IMR-90 (cell line): ENCODE results near the gene XPR1.

ENCODE experiments used
- CEBPB ChIP-seq: IDR thresholded peaks from 2 replicates; pipeline ENCODE4 v1.6.1; 2012; ENCODE audit warnings: low read depth, low read length, improper control_type of control experiment
- CHD1 ChIP-seq: IDR thresholded peaks from 2 replicates; pipeline ENCODE4 v1.6.1; 2012; ENCODE audit warnings: low read depth, low read length, improper control_type of control experiment
- MAZ ChIP-seq: IDR thresholded peaks from 2 replicates; pipeline ENCODE4 v1.6.1; 2012; ENCODE audit warnings: low read depth, mild to moderate bottlenecking, low read length, improper control_type of control experiment, moderate library complexity, borderline replicate concordance
- MXI1 ChIP-seq: IDR thresholded peaks from 2 replicates; pipeline ENCODE4 v1.6.1; 2012; ENCODE audit warnings: low read depth, mild to moderate bottlenecking, low read length, moderate library complexity, borderline replicate concordance
- POLR2A ChIP-seq: IDR thresholded peaks from 2 replicates; pipeline ENCODE4 v1.6.1; 2012; ENCODE audit warnings: mild to moderate bottlenecking, low read depth, low read length
- RCOR1 ChIP-seq: IDR thresholded peaks from 2 replicates; pipeline ENCODE4 v1.6.1; 2012; ENCODE audit warnings: mild to moderate bottlenecking, low read length, improper control_type of control experiment; ENCODE audit not compliant: insufficient replicate concordance
- RFX5 ChIP-seq: IDR thresholded peaks from 2 replicates; pipeline ENCODE4 v1.8.0; 2012; ENCODE audit warnings: low read depth, mild to moderate bottlenecking, low read length, moderate library complexity
- SMC3 ChIP-seq: fragments of 150-350 bp; IDR thresholded peaks from 2 replicates; pipeline ENCODE4 v1.6.1; 2016; ENCODE audit warnings: low read depth, mild to moderate bottlenecking, antibody characterized with exemption, low read length, moderate library complexity
- TF ChIP-seq, protein P1 (sequence below): conservative IDR thresholded peaks from 2 replicates; pipeline ENCODE4 v1.5.1; 2012; ENCODE audit warnings: mild to moderate bottlenecking, low read depth, low read length, improper control_type of control experiment

GRCh38 chr1:180930687-180931086 lies 298.9 kb downstream of the XPR1 start:
- TF ChIP-seq SMC3 (no peak), MAZ (no peak), POLR2A (no peak), MXI1 (no peak), CHD1 (no peak), RFX5 (no peak), CEBPB (no peak), RCOR1 (no peak)
- TF ChIP-seq, protein P1, sequence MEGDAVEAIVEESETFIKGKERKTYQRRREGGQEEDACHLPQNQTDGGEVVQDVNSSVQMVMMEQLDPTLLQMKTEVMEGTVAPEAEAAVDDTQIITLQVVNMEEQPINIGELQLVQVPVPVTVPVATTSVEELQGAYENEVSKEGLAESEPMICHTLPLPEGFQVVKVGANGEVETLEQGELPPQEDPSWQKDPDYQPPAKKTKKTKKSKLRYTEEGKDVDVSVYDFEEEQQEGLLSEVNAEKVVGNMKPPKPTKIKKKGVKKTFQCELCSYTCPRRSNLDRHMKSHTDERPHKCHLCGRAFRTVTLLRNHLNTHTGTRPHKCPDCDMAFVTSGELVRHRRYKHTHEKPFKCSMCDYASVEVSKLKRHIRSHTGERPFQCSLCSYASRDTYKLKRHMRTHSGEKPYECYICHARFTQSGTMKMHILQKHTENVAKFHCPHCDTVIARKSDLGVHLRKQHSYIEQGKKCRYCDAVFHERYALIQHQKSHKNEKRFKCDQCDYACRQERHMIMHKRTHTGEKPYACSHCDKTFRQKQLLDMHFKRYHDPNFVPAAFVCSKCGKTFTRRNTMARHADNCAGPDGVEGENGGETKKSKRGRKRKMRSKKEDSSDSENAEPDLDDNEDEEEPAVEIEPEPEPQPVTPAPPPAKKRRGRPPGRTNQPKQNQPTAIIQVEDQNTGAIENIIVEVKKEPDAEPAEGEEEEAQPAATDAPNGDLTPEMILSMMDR = no peak
